Measurements from ENCODE around the gene ZNF783. TPM values are rescaled to one million over a fixed set of nuclear protein-coding genes. Genes with fewer than 3 reads are reported as not detected.

Gene ZNF783
- total RNA-seq, 1 donor from 2014 or later = 19.0 TPM

DNA sequence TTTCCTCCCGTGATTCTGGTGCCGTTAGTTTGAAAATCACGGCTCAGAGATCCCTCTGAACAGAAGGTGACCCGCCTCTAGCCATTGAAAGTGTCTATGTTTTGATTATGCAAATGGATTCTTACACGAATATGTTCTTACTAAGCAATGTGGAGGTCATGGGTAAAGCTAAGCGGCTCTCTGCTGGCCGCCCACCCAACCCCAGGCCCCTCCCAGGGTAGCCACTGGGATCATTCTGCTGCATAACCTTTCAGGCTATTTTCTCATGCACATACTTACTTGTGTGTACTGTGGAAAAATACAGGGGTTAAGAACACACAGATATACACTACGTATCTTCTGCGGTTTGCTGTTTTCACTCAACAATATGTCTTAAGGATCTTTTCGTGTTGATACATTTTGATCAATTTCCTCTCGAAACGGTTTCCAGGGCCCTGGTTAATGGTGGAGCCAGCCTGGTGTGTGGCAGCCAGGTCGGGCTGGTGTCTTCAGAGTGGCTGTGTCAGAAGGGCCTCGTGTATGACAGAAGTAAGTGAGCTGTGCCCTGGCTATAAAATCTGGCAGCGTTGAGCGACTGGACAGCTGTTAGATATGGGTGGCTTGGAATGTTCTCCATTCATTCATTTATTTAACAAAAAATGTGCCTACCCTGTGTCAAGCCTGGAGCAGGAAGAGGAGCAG is 29.9 kb downstream of the ZNF783 start:
- DNase-seq (ENCODE audit: low spot score) = no peak

DNA sequence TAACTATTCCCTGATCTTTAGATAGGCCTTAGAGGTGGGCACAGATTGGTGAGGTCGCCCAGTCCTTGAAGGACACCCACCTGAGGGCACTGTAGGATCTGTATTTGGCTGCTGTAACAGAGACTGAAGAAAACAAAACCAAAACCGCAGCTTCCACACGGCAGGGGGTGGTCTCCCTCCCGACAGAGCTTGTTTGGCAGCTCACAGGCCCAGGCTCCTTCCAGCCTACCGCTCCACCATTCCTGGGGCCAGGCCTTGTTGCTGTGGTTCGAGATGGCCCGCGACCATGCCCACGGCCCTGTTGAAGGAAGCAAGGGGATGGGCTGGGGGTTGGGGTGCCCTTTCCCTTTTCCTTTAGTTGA is 30.4 kb downstream of the ZNF783 start:
- TF ChIP-seq, protein P1, sequence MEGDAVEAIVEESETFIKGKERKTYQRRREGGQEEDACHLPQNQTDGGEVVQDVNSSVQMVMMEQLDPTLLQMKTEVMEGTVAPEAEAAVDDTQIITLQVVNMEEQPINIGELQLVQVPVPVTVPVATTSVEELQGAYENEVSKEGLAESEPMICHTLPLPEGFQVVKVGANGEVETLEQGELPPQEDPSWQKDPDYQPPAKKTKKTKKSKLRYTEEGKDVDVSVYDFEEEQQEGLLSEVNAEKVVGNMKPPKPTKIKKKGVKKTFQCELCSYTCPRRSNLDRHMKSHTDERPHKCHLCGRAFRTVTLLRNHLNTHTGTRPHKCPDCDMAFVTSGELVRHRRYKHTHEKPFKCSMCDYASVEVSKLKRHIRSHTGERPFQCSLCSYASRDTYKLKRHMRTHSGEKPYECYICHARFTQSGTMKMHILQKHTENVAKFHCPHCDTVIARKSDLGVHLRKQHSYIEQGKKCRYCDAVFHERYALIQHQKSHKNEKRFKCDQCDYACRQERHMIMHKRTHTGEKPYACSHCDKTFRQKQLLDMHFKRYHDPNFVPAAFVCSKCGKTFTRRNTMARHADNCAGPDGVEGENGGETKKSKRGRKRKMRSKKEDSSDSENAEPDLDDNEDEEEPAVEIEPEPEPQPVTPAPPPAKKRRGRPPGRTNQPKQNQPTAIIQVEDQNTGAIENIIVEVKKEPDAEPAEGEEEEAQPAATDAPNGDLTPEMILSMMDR (IDR thresholded peaks at IDR 0.05) = no peak
- Mint-ChIP-seq H3K4me3 (ENCODE audit: unreplicated experiment) (no peak overlapping the region), H3K27me3 (ENCODE audit: low read depth) (no peaks in the 10 kb centered on the region), H3K9me3 (ENCODE audit: low read depth) (no peaks in the 10 kb centered on the region), H3K36me3 (ENCODE audit: low read depth) (peaks cover 27% of the 10 kb centered on the region), H3K27ac (ENCODE audit: unreplicated experiment) (no peak overlapping the region), H3K4me1 (ENCODE audit: low read depth) (no peaks in the 10 kb centered on the region)
- DNase-seq (ENCODE audit: low spot score) = no peak

More for the DNA sequence above, 29.9 kb downstream of the ZNF783 start:
- TF ChIP-seq, protein P1 (IDR thresholded peaks at IDR 0.05) = no peak
- no peaks in the 10 kb centered on the region for H3K9me3 Mint-ChIP-seq (ENCODE audit: low read depth)
- peaks cover 26% of the 10 kb centered on the region for H3K36me3 Mint-ChIP-seq (ENCODE audit: low read depth)
- H3K4me1 Mint-ChIP-seq (ENCODE audit: low read depth) = no peaks in the 10 kb centered on the region
- no peaks in the 10 kb centered on the region for H3K27me3 Mint-ChIP-seq (ENCODE audit: low read depth)
- no peak overlapping the region for H3K4me3 Mint-ChIP-seq (ENCODE audit: unreplicated experiment)
- H3K27ac Mint-ChIP-seq (ENCODE audit: unreplicated experiment) = no peak overlapping the region

DNA sequence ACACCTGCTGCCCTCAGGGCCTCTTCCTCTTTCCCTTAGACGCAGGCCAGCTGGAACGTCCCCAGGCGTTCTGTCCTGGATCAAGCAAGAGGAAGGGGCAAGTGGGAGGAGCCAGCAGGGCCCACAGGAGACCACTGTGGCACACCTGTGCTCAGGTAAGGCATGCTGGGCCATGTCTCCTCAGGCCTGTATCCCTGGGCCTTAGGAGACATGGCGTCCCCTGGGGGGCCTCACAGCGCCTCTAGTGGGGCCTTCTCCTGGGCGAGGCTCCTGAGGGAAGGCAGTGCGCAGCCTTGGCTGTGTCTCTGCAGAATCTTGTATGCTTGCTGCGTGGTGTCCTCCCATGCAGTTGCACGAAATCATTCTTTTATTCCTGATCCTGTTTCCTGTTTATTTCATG is 31.3 kb downstream of the ZNF783 start:
- H3K27me3 Mint-ChIP-seq (ENCODE audit: low read depth) = no peaks in the 10 kb centered on the region
- H3K27ac Mint-ChIP-seq (ENCODE audit: unreplicated experiment) = no peak overlapping the region
- no peak for DNase-seq (ENCODE audit: low spot score)

DNA sequence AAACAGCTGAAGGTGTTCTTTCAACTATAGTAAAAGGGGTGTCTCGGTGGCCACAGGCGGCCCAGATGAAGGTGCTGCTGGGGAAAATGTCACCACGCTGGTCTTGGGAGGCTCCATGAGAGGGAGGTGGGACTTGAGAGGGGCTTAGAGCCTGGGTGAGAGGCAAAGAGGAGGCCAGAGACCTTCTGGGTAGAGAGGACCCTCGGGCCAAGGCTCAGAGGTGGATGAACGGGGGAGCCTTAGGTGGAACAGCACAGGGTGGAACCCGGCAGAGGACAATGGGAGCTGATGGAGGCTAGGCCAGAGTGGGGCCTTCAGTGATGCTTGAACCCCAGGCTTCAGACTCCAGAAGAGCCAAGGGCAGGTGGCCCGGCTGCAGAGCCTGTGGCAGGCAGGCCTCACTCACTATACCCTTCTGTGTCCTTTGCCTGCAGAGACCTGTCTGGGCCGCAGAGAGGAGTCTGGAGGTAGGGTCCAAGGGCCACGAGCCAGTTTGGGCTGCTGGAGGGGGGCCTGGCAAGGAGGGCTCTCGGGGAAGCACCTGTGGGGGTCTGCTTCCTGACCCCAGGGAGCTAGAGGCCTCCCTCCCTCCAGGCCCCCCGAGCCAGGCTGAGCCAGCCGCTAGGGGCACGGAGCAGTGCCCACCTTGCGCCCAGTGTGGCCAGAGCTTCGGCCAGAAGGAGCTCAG is 32.1 kb downstream of the ZNF783 start:
- peaks cover 5% of the 10 kb centered on the region for H3K9me3 Mint-ChIP-seq (ENCODE audit: low read depth)
- no peaks in the 10 kb centered on the region for H3K27me3 Mint-ChIP-seq (ENCODE audit: low read depth)
- no peak overlapping the region for H3K27ac Mint-ChIP-seq (ENCODE audit: unreplicated experiment)
- H3K4me3 Mint-ChIP-seq (ENCODE audit: unreplicated experiment) = no peak overlapping the region
- peaks cover 20% of the 10 kb centered on the region for H3K36me3 Mint-ChIP-seq (ENCODE audit: low read depth)
- no peaks in the 10 kb centered on the region for H3K4me1 Mint-ChIP-seq (ENCODE audit: low read depth)
- TF ChIP-seq, protein P1 (IDR thresholded peaks at IDR 0.05) = no peak
- no peak for DNase-seq (ENCODE audit: low spot score)

More for the DNA sequence above, 31.3 kb downstream of the ZNF783 start:
- Mint-ChIP-seq H3K4me3 (ENCODE audit: unreplicated experiment) (no peak overlapping the region), H3K9me3 (ENCODE audit: low read depth) (no peaks in the 10 kb centered on the region), H3K4me1 (ENCODE audit: low read depth) (no peaks in the 10 kb centered on the region), H3K36me3 (ENCODE audit: low read depth) (peaks cover 21% of the 10 kb centered on the region)
- TF ChIP-seq, protein P1 (IDR thresholded peaks at IDR 0.05) = no peak

DNA sequence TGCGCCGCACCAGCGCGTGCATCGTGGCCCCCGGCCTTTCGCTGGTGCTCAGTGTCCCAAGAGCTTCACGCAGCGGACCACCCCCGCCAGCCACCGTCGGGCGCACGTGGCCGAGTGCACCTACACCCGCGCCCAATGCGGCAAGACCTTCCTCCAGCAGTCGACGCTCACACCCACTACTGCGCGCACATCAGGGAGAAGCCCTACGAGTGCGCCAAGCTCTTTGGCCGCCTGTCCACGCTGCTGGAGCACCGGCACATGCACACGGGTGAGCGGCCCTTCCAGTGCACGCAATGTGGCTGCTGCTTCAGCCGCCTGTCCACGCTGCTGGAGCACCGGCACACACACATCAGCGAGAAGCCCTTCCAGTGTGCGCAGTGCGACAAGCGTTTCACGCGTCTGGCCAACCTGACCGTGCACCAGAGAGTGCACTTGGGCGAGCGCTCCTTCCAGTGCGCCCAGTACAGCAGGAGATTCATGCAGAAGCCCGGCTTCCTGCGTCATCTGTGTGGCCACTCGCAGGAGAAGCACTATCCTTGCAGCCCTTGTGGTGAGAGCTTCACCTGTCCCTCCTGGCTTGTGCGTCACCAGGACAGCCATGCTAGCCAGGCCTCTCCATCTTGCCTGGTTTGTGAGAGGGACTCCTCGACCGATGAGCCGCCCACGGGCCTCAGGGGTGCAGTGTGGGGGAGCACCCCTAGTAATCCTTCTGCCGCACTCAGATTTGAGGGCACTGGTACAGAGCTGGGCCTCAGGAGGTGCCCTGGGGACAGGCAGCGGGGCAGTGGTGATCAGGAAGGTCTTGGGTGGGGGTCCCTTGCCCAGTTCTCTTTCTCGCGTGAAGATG is 32.9 kb downstream of the ZNF783 start:
- Mint-ChIP-seq H3K4me1 (ENCODE audit: low read depth) (no peaks in the 10 kb centered on the region), H3K9me3 (ENCODE audit: low read depth) (peaks cover 5% of the 10 kb centered on the region), H3K36me3 (ENCODE audit: low read depth) (peaks cover 20% of the 10 kb centered on the region), H3K27me3 (ENCODE audit: low read depth) (no peaks in the 10 kb centered on the region), H3K4me3 (ENCODE audit: unreplicated experiment) (no peak overlapping the region), H3K27ac (ENCODE audit: unreplicated experiment) (no peak overlapping the region)
- no peak for DNase-seq (ENCODE audit: low spot score)
- TF ChIP-seq, protein P1 (IDR thresholded peaks at IDR 0.05) = no peak
